H1 (cell line): ENCODE measurements around the gene WEE2. TPM values are rescaled to one million over a fixed set of nuclear protein-coding genes. Genes with fewer than 3 reads are reported as not detected.

Experiments used
- CTCF ChIA-PET: fragments of 300-600 bp; sonication (Branson Sonifier 250); formaldehyde crosslinking; loops from one replicate; lab custom pipeline; 2021; ENCODE audit not compliant: partially characterized antibody; lab: Charles Lee
- POLR2A ChIA-PET: fragments of 300-600 bp; sonication (Branson Sonifier 250); formaldehyde crosslinking; loops from one replicate; lab custom pipeline; 2021; ENCODE audit warnings: inconsistent platforms; ENCODE audit not compliant: partially characterized antibody; lab: Charles Lee
- DNase-seq, 2 experiments: peaks; one replicate each; pipeline versions ENCODE4 v3.0.0 to v3.0.0-alpha.2; 2010 to 2022; ENCODE audit warnings: low spot score in 2 of 2, low read depth in 1 of 2, mixed read lengths in 1 of 2
- FAIRE-seq: peaks from 2 replicates; lab custom pipeline; 2011; peaks lifted over from hg19 to GRCh38; lab: Jason Lieb, UNC
- H2AFZ ChIP-seq: 2 replicates; pipeline ENCODE4 v1.8.1; 2012; ENCODE audit warnings: low read length, inconsistent platforms
- H2AK5ac ChIP-seq: 2 replicates; pipeline ENCODE4 v1.6.1; 2013; ENCODE audit warnings: low read depth, low read length
- H2BK120ac ChIP-seq: replicated peaks from 2 replicates; pipeline ENCODE3; 2013; ENCODE audit warnings: low read depth, low read length, inconsistent platforms
- H2BK12ac ChIP-seq: 2 replicates; pipeline ENCODE4 v1.6.1; 2013; ENCODE audit warnings: low read depth, low read length
- H2BK15ac ChIP-seq: 2 replicates; pipeline ENCODE4 v1.6.1; 2013; ENCODE audit warnings: low read length
- H2BK20ac ChIP-seq: 2 replicates; pipeline ENCODE4 v1.6.1; 2013; ENCODE audit warnings: low read length
- H2BK5ac ChIP-seq: 2 replicates; pipeline ENCODE4 v1.6.1; 2013; ENCODE audit warnings: low read depth, low read length
- H3K14ac ChIP-seq: 2 replicates; pipeline ENCODE4 v1.6.1; 2013; ENCODE audit warnings: inconsistent platforms; ENCODE audit not compliant: insufficient read length
- H3K18ac ChIP-seq: 2 replicates; pipeline ENCODE4 v1.6.1; 2013; ENCODE audit warnings: low read length; ENCODE audit errors: extremely low read depth
- H3K23ac ChIP-seq: 2 replicates; pipeline ENCODE4 v1.6.1; 2013; ENCODE audit warnings: inconsistent platforms; ENCODE audit not compliant: insufficient read length
- H3K23me2 ChIP-seq: 2 replicates; pipeline ENCODE4 v1.6.1; 2013; ENCODE audit warnings: low read depth, low read length
- H3K27ac ChIP-seq: 2 replicates; pipeline ENCODE4 v1.6.1; 2011; ENCODE audit warnings: low read depth, low read length, inconsistent platforms
- H3K27me3 ChIP-seq, 4 experiments: replicated peaks in 1 of 4; 1 replicate in 1 of 4; 2 replicates in 3 of 4; pipeline versions ENCODE4 v1.6.1 to v1.8.1; 2011 to 2013; ENCODE audit warnings: low read length in 3 of 4, mild to moderate bottlenecking in 3 of 4, inconsistent platforms in 2 of 4, mixed read lengths in 2 of 4, moderate library complexity in 1 of 4; ENCODE audit not compliant: control insufficient read depth in 3 of 4, insufficient read depth in 3 of 4; ENCODE audit errors: extremely low read depth in 1 of 4
- H3K36me3 ChIP-seq, 4 experiments: 2 replicates each; pipeline versions ENCODE4 v1.6.1 to v1.8.1; 2011 to 2013; ENCODE audit warnings: mild to moderate bottlenecking in 4 of 4, low read length in 3 of 4, moderate library complexity in 2 of 4, control low read depth in 1 of 4, inconsistent platforms in 1 of 4; ENCODE audit not compliant: insufficient read depth in 4 of 4, control insufficient read depth in 2 of 4
- H3K4ac ChIP-seq: replicated peaks from 2 replicates; pipeline ENCODE3; 2013; ENCODE audit warnings: low read length, low read depth, mixed read lengths, inconsistent platforms; ENCODE audit not compliant: insufficient read length
- H3K4me1 ChIP-seq, 4 experiments: replicated peaks in 1 of 4; 1 replicate in 1 of 4; 2 replicates in 3 of 4; pipeline versions ENCODE4 v1.6.1 to v1.8.1; 2011 to 2013; ENCODE audit warnings: low read length in 3 of 4, inconsistent platforms in 2 of 4, mixed read lengths in 1 of 4; ENCODE audit not compliant: insufficient read depth in 4 of 4, control insufficient read depth in 3 of 4
- H3K4me2 ChIP-seq, 2 experiments: 2 replicates each; pipeline versions ENCODE4 v1.6.1 to v1.8.1; 2011 to 2013; ENCODE audit warnings: low read depth in 2 of 2, low read length in 2 of 2, control low read depth in 1 of 2, inconsistent platforms in 1 of 2, mild to moderate bottlenecking in 1 of 2; ENCODE audit not compliant: insufficient read depth in 1 of 2
- H3K4me3 ChIP-seq, 4 experiments: fragments of 200-600, 300-600 bp in 1 of 4; sonication (generic), shearing (Covaris generic), sonication (Bioruptor Twin) in 1 of 4; 2 replicates each; pipeline versions ENCODE4 v1.5.1 to v1.8.1; 2011 to 2016; ENCODE audit warnings: low read length in 4 of 4, low read depth in 3 of 4, control low read depth in 2 of 4, inconsistent platforms in 2 of 4, mild to moderate bottlenecking in 2 of 4, mixed read lengths in 1 of 4, moderate library complexity in 1 of 4; ENCODE audit not compliant: insufficient read depth in 2 of 4; ENCODE audit errors: extremely low read depth in 1 of 4
- H3K56ac ChIP-seq: replicated peaks from 2 replicates; pipeline ENCODE3; 2013; ENCODE audit warnings: low read depth, mild to moderate bottlenecking, mixed read lengths, low read length, inconsistent platforms; ENCODE audit not compliant: insufficient read length
- H3K79me1 ChIP-seq: 2 replicates; pipeline ENCODE4 v1.6.1; 2013; ENCODE audit warnings: low read depth, low read length, control low read depth
- H3K79me2 ChIP-seq, 2 experiments: 2 replicates each; pipeline versions ENCODE4 v1.6.1 to v1.8.1; 2012 to 2013; ENCODE audit warnings: low read length in 2 of 2, mild to moderate bottlenecking in 2 of 2, inconsistent platforms in 1 of 2; ENCODE audit not compliant: insufficient read depth in 2 of 2, control insufficient read depth in 1 of 2
- H3K9ac ChIP-seq, 4 experiments: replicated peaks in 1 of 4; 1 replicate in 1 of 4; 2 replicates in 3 of 4; pipeline versions ENCODE4 v1.6.1 to v1.8.1; 2011 to 2013; ENCODE audit warnings: low read depth in 3 of 4, low read length in 3 of 4, control low read depth in 2 of 4, mild to moderate bottlenecking in 2 of 4, moderate library complexity in 2 of 4, inconsistent platforms in 1 of 4; ENCODE audit errors: extremely low read depth in 1 of 4
- H3K9me3 ChIP-seq, 2 experiments: 2 replicates each; pipeline versions ENCODE4 v1.6.1 to v1.8.1; 2012 to 2013; ENCODE audit warnings: mild to moderate bottlenecking in 2 of 2, moderate library complexity in 2 of 2, control low read depth in 1 of 2, inconsistent platforms in 1 of 2, low read depth in 1 of 2, low read length in 1 of 2, mixed read lengths in 1 of 2; ENCODE audit not compliant: insufficient read depth in 2 of 2
- H4K20me1 ChIP-seq, 2 experiments: replicated peaks in 1 of 2; 2 replicates each; pipeline versions ENCODE3 to v1.8.1; 2011 to 2013; ENCODE audit warnings: inconsistent platforms in 2 of 2, low read length in 2 of 2, mild to moderate bottlenecking in 1 of 2; ENCODE audit not compliant: insufficient read depth in 2 of 2, control insufficient read depth in 1 of 2
- H4K5ac ChIP-seq: 2 replicates; pipeline ENCODE4 v1.6.1; 2013; ENCODE audit warnings: low read length, low read depth, mixed read lengths, inconsistent platforms; ENCODE audit not compliant: insufficient read length
- H4K8ac ChIP-seq: 2 replicates; pipeline ENCODE4 v1.8.0; 2013; ENCODE audit warnings: mild to moderate bottlenecking, moderate library complexity, low read length, inconsistent platforms; ENCODE audit not compliant: insufficient read depth; ENCODE audit errors: extremely low read depth
- H4K91ac ChIP-seq: replicated peaks from 2 replicates; pipeline ENCODE3; 2013; ENCODE audit warnings: low read length, mixed read lengths, inconsistent platforms; ENCODE audit not compliant: insufficient read length
- BCL11A ChIP-seq, 2 experiments: IDR thresholded peaks; one replicate each; pipeline ENCODE4 v1.6.1; 2011; ENCODE audit warnings: low read depth in 2 of 2, low read length in 2 of 2, mild to moderate bottlenecking in 2 of 2
- EGR1 ChIP-seq: IDR thresholded peaks from 2 replicates; pipeline ENCODE4 v1.6.1; 2011; ENCODE audit warnings: low read depth, low read length, borderline replicate concordance
- NANOG ChIP-seq: IDR thresholded peaks from 2 replicates; pipeline ENCODE4 v1.6.1; 2011; ENCODE audit warnings: low read length, low read depth, mild to moderate bottlenecking, inconsistent platforms; ENCODE audit not compliant: insufficient read depth, poor library complexity, severe bottlenecking
- POLR2A ChIP-seq, 2 experiments: IDR thresholded peaks; 1 replicate in 1 of 2; 2 replicates in 1 of 2; pipeline ENCODE4 v1.6.1; 2011; ENCODE audit warnings: low read depth in 2 of 2, low read length in 2 of 2, mild to moderate bottlenecking in 2 of 2; ENCODE audit errors: control extremely low read depth in 1 of 2
- RAD21 ChIP-seq, 2 experiments: IDR thresholded peaks in 1 of 2; conservative IDR thresholded peaks in 1 of 2; 2 replicates each; pipeline ENCODE4 v1.6.1; 2011; ENCODE audit warnings: low read depth in 2 of 2, low read length in 2 of 2, improper control_type of control experiment in 1 of 2, inconsistent platforms in 1 of 2, mild to moderate bottlenecking in 1 of 2, moderate library complexity in 1 of 2
- YY1 ChIP-seq: IDR thresholded peaks from 2 replicates; pipeline ENCODE4 v1.6.1; 2011; ENCODE audit warnings: low read depth, mild to moderate bottlenecking, low read length
- WGBS, 2 experiments: shearing (Covaris generic) in 1 of 2; methylation state at CpG; one replicate each; pipeline versions ENCODE4 v1.1.6 to v1.1.7; 2013 to 2015; ENCODE audit warnings: low lambda C conversion rate in 2 of 2, mixed read lengths in 2 of 2, inconsistent platforms in 1 of 2, low coverage in 1 of 2, missing lambda C conversion rate in 1 of 2; ENCODE audit not compliant: insufficient replicate concordance in 2 of 2, insufficient coverage in 1 of 2, insufficient read length in 1 of 2; ENCODE audit errors: extremely low coverage in 1 of 2, missing lambda C conversion rate in 1 of 2; 5-methylcytosine and 5-hydroxymethylcytosine counted together
- polyA plus RNA-seq, 7 experiments: library from polyadenylated mRNA; depleted of rRNA in 3 of 7; stranded (reverse) in 5 of 7; unstranded in 2 of 7; fragments of >200 nt in 5 of 7; fragments of 200-250 nt in 2 of 7; gene quantifications; 1 replicate in 5 of 7; 2 replicates in 1 of 7; 4 replicates in 1 of 7; pipeline versions ENCODE4 v1.2.1 to v1.2.3, GENCODE V29; 2011 to 2013; ENCODE audit warnings: missing spikeins in 2 of 7, mixed read lengths in 2 of 7
- total RNA-seq: library from RNA; stranded (reverse); fragmentation: NEBNext Ultra II Directional; extraction: Animal tissue kit (Norgen Biotek cat#: 25700); gene quantifications from 2 replicates; pipeline ENCODE4 v1.2.1, GENCODE V29; 2021

WEE2 gene
- total and polyA plus RNA-seq, 2 of the 8 experiments (the other 6 are each of a cell fraction or from before 2014, with no cell fraction given): 0.02 TPM; not detected in 1

DNA sequence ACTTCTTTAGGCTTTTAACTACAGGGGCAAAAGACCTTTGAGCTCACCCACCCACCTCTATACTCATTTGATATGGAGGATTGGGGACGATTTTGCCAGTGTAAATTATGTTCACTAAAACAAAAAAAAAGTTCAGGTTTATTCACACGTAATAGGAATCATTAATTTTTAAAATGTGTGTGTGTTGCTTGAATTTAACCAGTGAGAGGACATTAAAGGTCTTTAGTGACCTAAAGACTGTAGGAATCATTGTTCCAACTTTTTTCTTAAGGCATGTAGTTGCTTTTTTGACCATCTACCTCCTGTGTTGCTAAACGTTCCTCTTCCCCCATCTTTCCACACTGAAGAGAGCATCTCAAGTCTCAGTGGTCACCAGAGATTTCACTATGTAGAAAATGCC lies 31.1 kb downstream of the WEE2 start:
- Histone ChIP-seq H3K27me3 (no peaks in the 10 kb centered on the region), H3K4me1 (peaks cover 0 to 6% (median 2%) of the 10 kb centered on the region in 4 experiments; a peak in 3 of 7 replicates), H3K9ac (peak overlapping the region in 2 of 4 experiments; percentile 75 to 98; a peak in 6 of 7 replicates), H3K4me3 (peak overlapping the region; percentile 70 to 100 (median 98)), H3K27ac (no peak overlapping the region), H4K8ac (no peak overlapping the region), H3K79me2 (peaks cover 4 to 39% of the 10 kb centered on the region in 2 experiments), H3K18ac (no peak overlapping the region)
- no peak for TF ChIP-seq YY1
- TF ChIP-seq NANOG: no peak
- peak in 1 of 2 experiments; percentile 33; a peak in 1 of 3 replicates for TF ChIP-seq POLR2A (IDR thresholded peaks at IDR 0.05; ENCODE audit: control extremely low read depth in 1 of 2, low read depth in 2 of 2, low read length in 2 of 2)
- no peak for TF ChIP-seq EGR1
- TF ChIP-seq RAD21 (IDR thresholded peaks at IDR 0.05 in 1 of 2, conservative IDR thresholded peaks at IDR 0.05 in 1 of 2; ENCODE audit: low read depth in 2 of 2, low read length in 2 of 2): no peak
- no peak for TF ChIP-seq BCL11A (IDR thresholded peaks at IDR 0.05; ENCODE audit: low read depth in 2 of 2, low read length in 2 of 2)
- TF ChIP-seq, all 59 proteins: peak for 1
- peaks cover 0 to 2% of the 10 kb centered on the region in 2 experiments for H4K20me1 ChIP-seq
- POLR2A ChIA-PET: interaction anchor here (0.8 to 3.3 kb wide), 11 partner anchors 8 to 49 kb away, joined by 3 to 21 read pairs (median 7); partner anchors contain the start of gene DENND11
- no peak overlapping the region for H3K14ac ChIP-seq
- no peak overlapping the region for H2AFZ ChIP-seq
- 59% methylated on average over 3 of the region's 3 CpGs; no CpG with 5 or more reads in 1 of the 2 experiments for WGBS, 2 experiments
- FAIRE-seq (no peak), DNase-seq (no peak)
- H3K23me2 ChIP-seq: peaks cover 2% of the 10 kb centered on the region; the same call in 1 of the 2 replicates
- peaks cover 17 to 48% (median 32%) of the 10 kb centered on the region in 4 experiments for H3K36me3 ChIP-seq
- no peak overlapping the region for H2BK15ac ChIP-seq
- H3K79me1 ChIP-seq: peaks cover 4% of the 10 kb centered on the region; the same call in 1 of the 2 replicates
- no peak overlapping the region for H2AK5ac ChIP-seq
- no peak overlapping the region for H2BK12ac ChIP-seq
- no peak overlapping the region for H2BK20ac ChIP-seq
- H3K9me3 ChIP-seq: no peaks in the 10 kb centered on the region
- H2BK120ac ChIP-seq: no peak overlapping the region
- H4K91ac ChIP-seq: no peak overlapping the region
- H3K4me2 ChIP-seq: peak overlapping the region; percentile 69 to 70
- no peak overlapping the region for H2BK5ac ChIP-seq
- no peak overlapping the region for H3K23ac ChIP-seq
- no peak overlapping the region for H4K5ac ChIP-seq
- H3K4ac ChIP-seq: no peak overlapping the region
- H3K56ac ChIP-seq: no peak overlapping the region
- CTCF ChIA-PET: interaction anchor here (0.6 to 2.0 kb wide), 13 partner anchors 10 to 45 kb away, joined by 3 to 16 read pairs (median 5); partner anchors contain the start of genes TAS2R3 and WEE2
